H1 (cell line): ENCODE data around the gene CAMKMT. TPM values are rescaled to one million over a fixed set of nuclear protein-coding genes. Genes with fewer than 3 reads are reported as not detected.

ENCODE experiments used
- CTCF ChIA-PET: fragments of 300-600 bp; sonication (Branson Sonifier 250); formaldehyde crosslinking; loops from one replicate; lab custom pipeline; 2021; ENCODE audit not compliant: partially characterized antibody; lab: Charles Lee
- POLR2A ChIA-PET: fragments of 300-600 bp; sonication (Branson Sonifier 250); formaldehyde crosslinking; loops from one replicate; lab custom pipeline; 2021; ENCODE audit warnings: inconsistent platforms; ENCODE audit not compliant: partially characterized antibody; lab: Charles Lee
- DNase-seq, 2 experiments: peaks; one replicate each; pipeline versions ENCODE4 v3.0.0 to v3.0.0-alpha.2; 2010 to 2022; ENCODE audit warnings: low spot score in 2 of 2, low read depth in 1 of 2, mixed read lengths in 1 of 2
- FAIRE-seq: peaks from 2 replicates; lab custom pipeline; 2011; peaks lifted over from hg19 to GRCh38; lab: Jason Lieb, UNC
- H2AFZ ChIP-seq: 2 replicates; pipeline ENCODE4 v1.8.1; 2012; ENCODE audit warnings: low read length, inconsistent platforms
- H2AK5ac ChIP-seq: 2 replicates; pipeline ENCODE4 v1.6.1; 2013; ENCODE audit warnings: low read depth, low read length
- H2BK120ac ChIP-seq: replicated peaks from 2 replicates; pipeline ENCODE3; 2013; ENCODE audit warnings: low read depth, low read length, inconsistent platforms
- H2BK12ac ChIP-seq: 2 replicates; pipeline ENCODE4 v1.6.1; 2013; ENCODE audit warnings: low read depth, low read length
- H2BK15ac ChIP-seq: 2 replicates; pipeline ENCODE4 v1.6.1; 2013; ENCODE audit warnings: low read length
- H2BK20ac ChIP-seq: 2 replicates; pipeline ENCODE4 v1.6.1; 2013; ENCODE audit warnings: low read length
- H2BK5ac ChIP-seq: 2 replicates; pipeline ENCODE4 v1.6.1; 2013; ENCODE audit warnings: low read depth, low read length
- H3K14ac ChIP-seq: 2 replicates; pipeline ENCODE4 v1.6.1; 2013; ENCODE audit warnings: inconsistent platforms; ENCODE audit not compliant: insufficient read length
- H3K18ac ChIP-seq: 2 replicates; pipeline ENCODE4 v1.6.1; 2013; ENCODE audit warnings: low read length; ENCODE audit errors: extremely low read depth
- H3K23ac ChIP-seq: 2 replicates; pipeline ENCODE4 v1.6.1; 2013; ENCODE audit warnings: inconsistent platforms; ENCODE audit not compliant: insufficient read length
- H3K23me2 ChIP-seq: 2 replicates; pipeline ENCODE4 v1.6.1; 2013; ENCODE audit warnings: low read depth, low read length
- H3K27ac ChIP-seq: 2 replicates; pipeline ENCODE4 v1.6.1; 2011; ENCODE audit warnings: low read depth, low read length, inconsistent platforms
- H3K27me3 ChIP-seq, 4 experiments: replicated peaks in 1 of 4; 1 replicate in 1 of 4; 2 replicates in 3 of 4; pipeline versions ENCODE4 v1.6.1 to v1.8.1; 2011 to 2013; ENCODE audit warnings: low read length in 3 of 4, mild to moderate bottlenecking in 3 of 4, inconsistent platforms in 2 of 4, mixed read lengths in 2 of 4, moderate library complexity in 1 of 4; ENCODE audit not compliant: control insufficient read depth in 3 of 4, insufficient read depth in 3 of 4; ENCODE audit errors: extremely low read depth in 1 of 4
- H3K36me3 ChIP-seq, 4 experiments: 2 replicates each; pipeline versions ENCODE4 v1.6.1 to v1.8.1; 2011 to 2013; ENCODE audit warnings: mild to moderate bottlenecking in 4 of 4, low read length in 3 of 4, moderate library complexity in 2 of 4, control low read depth in 1 of 4, inconsistent platforms in 1 of 4; ENCODE audit not compliant: insufficient read depth in 4 of 4, control insufficient read depth in 2 of 4
- H3K4ac ChIP-seq: replicated peaks from 2 replicates; pipeline ENCODE3; 2013; ENCODE audit warnings: low read length, low read depth, mixed read lengths, inconsistent platforms; ENCODE audit not compliant: insufficient read length
- H3K4me1 ChIP-seq, 4 experiments: replicated peaks in 1 of 4; 1 replicate in 1 of 4; 2 replicates in 3 of 4; pipeline versions ENCODE4 v1.6.1 to v1.8.1; 2011 to 2013; ENCODE audit warnings: low read length in 3 of 4, inconsistent platforms in 2 of 4, mixed read lengths in 1 of 4; ENCODE audit not compliant: insufficient read depth in 4 of 4, control insufficient read depth in 3 of 4
- H3K4me2 ChIP-seq, 2 experiments: 2 replicates each; pipeline versions ENCODE4 v1.6.1 to v1.8.1; 2011 to 2013; ENCODE audit warnings: low read depth in 2 of 2, low read length in 2 of 2, control low read depth in 1 of 2, inconsistent platforms in 1 of 2, mild to moderate bottlenecking in 1 of 2; ENCODE audit not compliant: insufficient read depth in 1 of 2
- H3K4me3 ChIP-seq, 4 experiments: fragments of 200-600, 300-600 bp in 1 of 4; sonication (generic), shearing (Covaris generic), sonication (Bioruptor Twin) in 1 of 4; 2 replicates each; pipeline versions ENCODE4 v1.5.1 to v1.8.1; 2011 to 2016; ENCODE audit warnings: low read length in 4 of 4, low read depth in 3 of 4, control low read depth in 2 of 4, inconsistent platforms in 2 of 4, mild to moderate bottlenecking in 2 of 4, mixed read lengths in 1 of 4, moderate library complexity in 1 of 4; ENCODE audit not compliant: insufficient read depth in 2 of 4; ENCODE audit errors: extremely low read depth in 1 of 4
- H3K56ac ChIP-seq: replicated peaks from 2 replicates; pipeline ENCODE3; 2013; ENCODE audit warnings: low read depth, mild to moderate bottlenecking, mixed read lengths, low read length, inconsistent platforms; ENCODE audit not compliant: insufficient read length
- H3K79me1 ChIP-seq: 2 replicates; pipeline ENCODE4 v1.6.1; 2013; ENCODE audit warnings: low read depth, low read length, control low read depth
- H3K79me2 ChIP-seq, 2 experiments: 2 replicates each; pipeline versions ENCODE4 v1.6.1 to v1.8.1; 2012 to 2013; ENCODE audit warnings: low read length in 2 of 2, mild to moderate bottlenecking in 2 of 2, inconsistent platforms in 1 of 2; ENCODE audit not compliant: insufficient read depth in 2 of 2, control insufficient read depth in 1 of 2
- H3K9ac ChIP-seq, 4 experiments: replicated peaks in 1 of 4; 1 replicate in 1 of 4; 2 replicates in 3 of 4; pipeline versions ENCODE4 v1.6.1 to v1.8.1; 2011 to 2013; ENCODE audit warnings: low read depth in 3 of 4, low read length in 3 of 4, control low read depth in 2 of 4, mild to moderate bottlenecking in 2 of 4, moderate library complexity in 2 of 4, inconsistent platforms in 1 of 4; ENCODE audit errors: extremely low read depth in 1 of 4
- H3K9me3 ChIP-seq, 2 experiments: 2 replicates each; pipeline versions ENCODE4 v1.6.1 to v1.8.1; 2012 to 2013; ENCODE audit warnings: mild to moderate bottlenecking in 2 of 2, moderate library complexity in 2 of 2, control low read depth in 1 of 2, inconsistent platforms in 1 of 2, low read depth in 1 of 2, low read length in 1 of 2, mixed read lengths in 1 of 2; ENCODE audit not compliant: insufficient read depth in 2 of 2
- H4K20me1 ChIP-seq, 2 experiments: replicated peaks in 1 of 2; 2 replicates each; pipeline versions ENCODE3 to v1.8.1; 2011 to 2013; ENCODE audit warnings: inconsistent platforms in 2 of 2, low read length in 2 of 2, mild to moderate bottlenecking in 1 of 2; ENCODE audit not compliant: insufficient read depth in 2 of 2, control insufficient read depth in 1 of 2
- H4K5ac ChIP-seq: 2 replicates; pipeline ENCODE4 v1.6.1; 2013; ENCODE audit warnings: low read length, low read depth, mixed read lengths, inconsistent platforms; ENCODE audit not compliant: insufficient read length
- H4K8ac ChIP-seq: 2 replicates; pipeline ENCODE4 v1.8.0; 2013; ENCODE audit warnings: mild to moderate bottlenecking, moderate library complexity, low read length, inconsistent platforms; ENCODE audit not compliant: insufficient read depth; ENCODE audit errors: extremely low read depth
- H4K91ac ChIP-seq: replicated peaks from 2 replicates; pipeline ENCODE3; 2013; ENCODE audit warnings: low read length, mixed read lengths, inconsistent platforms; ENCODE audit not compliant: insufficient read length
- CBX8 ChIP-seq: fragments of 300-800, 300-1000 bp; sonication (generic); IDR thresholded peaks from 2 replicates; pipeline ENCODE4 v1.7.1; 2016; ENCODE audit warnings: low read depth, low read length, borderline replicate concordance
- FOSL1 ChIP-seq: IDR thresholded peaks from 2 replicates; pipeline ENCODE4 v1.6.1; 2011; ENCODE audit warnings: mild to moderate bottlenecking, low read depth, low read length, moderate library complexity; ENCODE audit not compliant: insufficient read depth
- WGBS, 2 experiments: shearing (Covaris generic) in 1 of 2; methylation state at CpG; one replicate each; pipeline versions ENCODE4 v1.1.6 to v1.1.7; 2013 to 2015; ENCODE audit warnings: low lambda C conversion rate in 2 of 2, mixed read lengths in 2 of 2, inconsistent platforms in 1 of 2, low coverage in 1 of 2, missing lambda C conversion rate in 1 of 2; ENCODE audit not compliant: insufficient replicate concordance in 2 of 2, insufficient coverage in 1 of 2, insufficient read length in 1 of 2; ENCODE audit errors: extremely low coverage in 1 of 2, missing lambda C conversion rate in 1 of 2; 5-methylcytosine and 5-hydroxymethylcytosine counted together
- polyA plus RNA-seq, 7 experiments: library from polyadenylated mRNA; depleted of rRNA in 3 of 7; stranded (reverse) in 5 of 7; unstranded in 2 of 7; fragments of >200 nt in 5 of 7; fragments of 200-250 nt in 2 of 7; gene quantifications; 1 replicate in 5 of 7; 2 replicates in 1 of 7; 4 replicates in 1 of 7; pipeline versions ENCODE4 v1.2.1 to v1.2.3, GENCODE V29; 2011 to 2013; ENCODE audit warnings: missing spikeins in 2 of 7, mixed read lengths in 2 of 7
- total RNA-seq: library from RNA; stranded (reverse); fragmentation: NEBNext Ultra II Directional; extraction: Animal tissue kit (Norgen Biotek cat#: 25700); gene quantifications from 2 replicates; pipeline ENCODE4 v1.2.1, GENCODE V29; 2021

The CAMKMT gene
- total and polyA plus RNA-seq, 2 of the 8 experiments (the other 6 are each of a cell fraction or from before 2014, with no cell fraction given): 14.7 to 22.4 TPM

GRCh38 chr2:44789971-44790721 lies 428.4 kb downstream of the CAMKMT start:
- Histone ChIP-seq H2AK5ac (no peak overlapping the region), H3K79me1 (no peaks in the 10 kb centered on the region), H3K27me3 (peaks cover 0 to 3% (median 0%) of the 10 kb centered on the region in 4 experiments; a peak in 3 of 7 replicates), H3K4me1 (peaks cover 9 to 21% (median 15%) of the 10 kb centered on the region in 4 experiments), H3K23me2 (no peaks in the 10 kb centered on the region; the same call in 1 of the 2 replicates), H2BK20ac (no peak overlapping the region), H3K4ac (no peak overlapping the region), H2BK120ac (peak overlapping the region; percentile 16), H2AFZ (no peak overlapping the region), H4K8ac (no peak overlapping the region), H3K56ac (no peak overlapping the region), H2BK15ac (no peak overlapping the region), H4K5ac (peak overlapping the region; percentile 18), H3K27ac (peak overlapping the region; percentile 76), H3K4me3 (peak overlapping the region in 1 of 4 experiments; percentile 19; a peak in 1 of 8 replicates), H3K14ac (no peak overlapping the region), H4K91ac (no peak overlapping the region), H3K18ac (no peak overlapping the region; the same call in 1 of the 2 replicates), H4K20me1 (no peaks in the 10 kb centered on the region), H3K9me3 (peaks cover 6 to 7% of the 10 kb centered on the region in 2 experiments; a peak in 3 of 4 replicates), H3K23ac (no peak overlapping the region), H3K9ac (no peak overlapping the region; a peak in 1 of 7 replicates), H3K36me3 (peaks cover 0 to 7% (median 2%) of the 10 kb centered on the region in 4 experiments; a peak in 2 of 8 replicates), H3K4me2 (peak overlapping the region; percentile 29 to 40; a peak in 3 of 4 replicates), H2BK5ac (peak overlapping the region; percentile 90; the same call in 1 of the 2 replicates), H2BK12ac (peak overlapping the region; percentile 95), H3K79me2 (no peaks in the 10 kb centered on the region)
- WGBS, 2 experiments: 11% methylated on average over 7 of the region's 7 CpGs; no CpG with 5 or more reads in 1 of the 2 experiments
- FAIRE-seq (peak; percentile 91), DNase-seq (peak in 1 of 2 experiments; percentile 66)
- CTCF ChIA-PET: interaction anchor here (0.8 to 3.5 kb wide), 8 partner anchors 11 to 310 kb away, joined by 3 to 18 read pairs (median 4); no protein-coding TSS in a partner anchor
- POLR2A ChIA-PET: interaction anchor here (0.7 to 7.7 kb wide), 7 partner anchors 10 to 429 kb away, joined by 3 to 84 read pairs (median 3); partner anchors contain the start of gene PREPL
- TF ChIP-seq CBX8: no peak
- no peak for TF ChIP-seq FOSL1
